Muscle layer of duodenum (tissue), 2 donors: ENCODE data around the gene RASA3.
"Not testable (repeated sequence)": the region's sequence is repeated elsewhere in the genome, so short reads cannot be mapped to it uniquely, and the experiment has no call there.

Source experiments
- H3K27ac ChIP-seq: one replicate; pipeline ENCODE4 v1.7.0; 2013; ENCODE audit warnings: mild to moderate bottlenecking, low read length
- H3K27me3 ChIP-seq: one replicate; pipeline ENCODE4 v1.7.0; 2013; ENCODE audit warnings: low read depth, mild to moderate bottlenecking, control low read depth, low read length
- H3K36me3 ChIP-seq, 2 donors: one replicate each; pipeline ENCODE4 v1.7.0; 2013; ENCODE audit warnings: low read length in 2 of 2, control low read depth in 1 of 2, mild to moderate bottlenecking in 1 of 2; ENCODE audit not compliant: insufficient read depth in 2 of 2, control insufficient read depth in 1 of 2
- H3K4me1 ChIP-seq, 2 donors: one replicate each; pipeline ENCODE4 v1.7.0; 2013; ENCODE audit warnings: low read length in 2 of 2, mild to moderate bottlenecking in 2 of 2, control low read depth in 1 of 2, moderate library complexity in 1 of 2; ENCODE audit not compliant: insufficient read depth in 2 of 2, control insufficient read depth in 1 of 2
- H3K4me3 ChIP-seq, 2 donors: one replicate each; pipeline ENCODE4 v1.7.0; 2013; ENCODE audit warnings: low read length in 2 of 2, low read depth in 1 of 2, mild to moderate bottlenecking in 1 of 2
- H3K9me3 ChIP-seq, 2 donors: one replicate each; pipeline ENCODE4 v1.7.0; 2013; ENCODE audit warnings: low read length in 2 of 2, control low read depth in 1 of 2, mild to moderate bottlenecking in 1 of 2; ENCODE audit not compliant: control insufficient read depth in 1 of 2
- donor health status: healthy.

RASA3 gene

DNA sequence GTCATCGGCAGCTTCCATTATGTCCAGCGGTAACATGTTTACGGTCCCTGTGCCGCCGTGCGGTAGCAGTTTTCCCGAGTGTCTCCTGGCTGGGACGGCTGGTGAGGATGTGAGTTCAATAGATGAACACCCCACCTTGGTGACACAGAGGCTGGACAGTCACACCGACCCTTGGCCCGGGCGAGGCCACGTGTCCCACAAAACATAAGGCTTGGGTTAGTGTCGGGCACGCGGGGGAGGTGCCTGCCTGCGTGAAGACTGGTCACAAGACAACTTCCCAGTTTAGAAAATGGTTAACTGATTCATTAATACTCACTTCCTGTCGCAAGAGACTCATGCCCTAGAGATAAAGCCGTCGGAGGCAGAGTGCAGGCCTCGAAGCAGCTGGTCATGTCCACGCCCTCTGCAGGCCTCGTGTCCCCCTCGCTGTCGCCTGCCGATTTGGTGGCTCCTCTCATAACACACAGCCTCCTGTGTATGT, 17.2 kb downstream of the RASA3 start:
- no peak overlapping the region for H3K4me3 ChIP-seq
- no peaks in the 10 kb centered on the region for H3K36me3 ChIP-seq
- peaks cover 4 to 28% of the 10 kb centered on the region in 2 donors for H3K4me1 ChIP-seq
- no peaks in the 10 kb centered on the region for H3K9me3 ChIP-seq
- no peaks in the 10 kb centered on the region for H3K27me3 ChIP-seq
- peak overlapping the region; percentile 45 for H3K27ac ChIP-seq

GRCh38 chr13:114114666-114115065, 17.8 kb downstream of the RASA3 start:
- H3K36me3 ChIP-seq, H3K27me3 ChIP-seq, H3K9me3 ChIP-seq, H3K4me3 ChIP-seq, H3K27ac ChIP-seq: not testable (repeated sequence)
- H3K4me1 ChIP-seq: peaks cover 8 to 32% of the 10 kb centered on the region in 2 donors

DNA sequence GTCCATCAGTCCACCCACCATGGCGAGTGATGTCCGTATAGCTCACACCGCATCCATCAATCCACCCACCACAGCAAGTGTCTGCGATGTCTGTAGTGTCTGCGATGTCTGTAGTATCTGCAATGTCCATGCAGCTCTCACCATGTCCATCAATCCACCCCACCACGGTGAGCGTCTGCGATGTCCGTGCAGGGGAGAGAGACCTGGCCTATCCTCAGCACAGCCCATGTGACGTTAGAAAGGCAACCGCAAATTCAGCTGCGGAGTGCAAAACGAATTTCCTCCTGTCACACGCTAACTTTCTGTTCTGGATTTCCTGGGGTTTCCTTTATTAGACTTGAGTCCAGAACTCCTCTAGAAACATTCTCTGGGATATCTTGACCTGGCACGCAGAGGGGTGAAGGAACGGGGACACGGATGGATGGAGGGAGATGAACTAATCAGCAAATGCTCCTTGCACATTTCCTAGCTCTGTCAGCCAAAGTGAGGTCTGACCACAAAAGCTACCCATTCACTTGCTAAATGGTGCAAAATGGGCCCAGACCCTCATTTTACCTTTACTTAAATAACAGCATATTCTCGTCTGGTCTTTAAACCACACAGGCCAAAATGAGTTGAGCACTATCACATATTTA, 18.3 kb downstream of the RASA3 start:
- H3K36me3 ChIP-seq: no peaks in the 10 kb centered on the region
- H3K4me1 ChIP-seq: peaks cover 8 to 32% of the 10 kb centered on the region in 2 donors
- no peak overlapping the region for H3K4me3 ChIP-seq
- H3K27me3 ChIP-seq: no peaks in the 10 kb centered on the region
- H3K9me3 ChIP-seq: no peaks in the 10 kb centered on the region
- no peak overlapping the region for H3K27ac ChIP-seq

DNA sequence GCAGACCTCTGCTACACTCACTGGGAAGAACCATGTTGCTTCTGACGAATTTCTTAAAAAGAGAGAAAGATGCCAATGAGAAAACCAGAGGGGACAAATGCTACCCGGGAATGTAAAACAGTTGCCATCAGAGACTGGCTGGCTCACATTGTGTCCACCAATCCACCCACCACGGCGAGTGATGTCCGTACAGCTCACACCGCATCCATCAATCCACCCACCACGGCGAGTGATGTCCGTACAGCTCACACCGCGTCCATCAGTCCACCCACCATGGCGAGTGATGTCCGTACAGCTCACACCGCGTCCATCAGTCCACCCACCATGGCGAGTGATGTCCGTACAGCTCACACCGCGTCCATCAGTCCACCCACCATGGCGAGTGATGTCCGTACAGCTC, 19.0 kb downstream of the RASA3 start:
- H3K4me3 ChIP-seq: not testable (repeated sequence)

DNA sequence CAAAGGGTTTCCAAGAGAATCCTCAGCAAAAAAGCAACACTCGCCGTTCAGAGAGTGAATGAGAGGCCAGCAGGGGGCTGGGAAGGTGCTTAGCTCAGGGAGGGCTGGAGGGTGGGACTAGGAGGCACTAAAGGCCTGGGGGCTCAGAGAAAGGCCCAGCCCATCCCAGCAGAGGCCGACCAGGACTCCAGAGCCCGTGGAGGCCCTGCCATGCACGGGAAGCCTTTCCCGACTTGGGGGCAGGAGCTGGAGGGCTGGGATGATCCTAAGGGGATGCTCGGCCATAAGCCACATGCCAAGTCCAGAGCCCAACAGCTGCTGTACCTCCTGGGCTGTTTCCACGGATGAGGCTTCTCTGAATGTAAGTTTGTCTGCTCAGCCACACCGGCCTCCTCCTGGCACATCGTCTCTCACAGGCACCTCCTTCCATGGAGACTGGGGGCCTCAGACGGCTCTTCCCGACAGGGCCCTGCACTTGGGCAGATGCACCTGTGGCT, 19.5 kb downstream of the RASA3 start:
- Histone ChIP-seq H3K4me1 (peaks cover 8 to 28% of the 10 kb centered on the region in 2 donors), H3K27me3 (no peaks in the 10 kb centered on the region), H3K27ac (no peak overlapping the region), H3K4me3 (no peak overlapping the region), H3K9me3 (no peaks in the 10 kb centered on the region), H3K36me3 (no peaks in the 10 kb centered on the region)

More for the DNA sequence above, 19.0 kb downstream of the RASA3 start:
- H3K27ac ChIP-seq, H3K36me3 ChIP-seq, H3K27me3 ChIP-seq, H3K9me3 ChIP-seq: not testable (repeated sequence)
- H3K4me1 ChIP-seq: peaks cover 8 to 33% of the 10 kb centered on the region in 2 donors

GRCh38 chr13:114112231-114112825, 20.1 kb downstream of the RASA3 start:
- Histone ChIP-seq H3K4me1 (peaks cover 8 to 32% of the 10 kb centered on the region in 2 donors), H3K27me3 (no peaks in the 10 kb centered on the region), H3K27ac (no peak overlapping the region), H3K36me3 (no peaks in the 10 kb centered on the region), H3K4me3 (no peak overlapping the region), H3K9me3 (no peaks in the 10 kb centered on the region)

DNA sequence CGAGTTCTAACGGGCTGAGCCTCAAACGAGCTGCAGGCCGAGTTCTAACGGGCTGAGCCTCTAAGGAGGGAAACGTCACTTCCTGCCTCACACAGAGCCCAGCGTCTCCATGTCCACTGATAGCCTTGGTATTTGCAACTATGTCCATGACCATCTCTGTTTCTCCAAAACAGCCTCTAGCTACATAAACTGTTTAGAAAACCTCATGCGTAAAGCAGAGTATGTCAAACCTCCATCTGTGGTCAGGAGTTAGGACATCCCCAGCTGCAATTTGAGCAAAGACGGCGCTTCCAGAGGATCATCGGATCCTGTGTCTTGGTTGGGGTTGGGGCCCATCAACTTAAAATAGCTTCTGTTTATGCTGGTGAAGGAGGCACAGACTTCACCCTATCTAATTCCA, 20.8 kb downstream of the RASA3 start:
- H3K36me3 ChIP-seq: no peaks in the 10 kb centered on the region
- no peaks in the 10 kb centered on the region for H3K27me3 ChIP-seq
- no peak overlapping the region for H3K4me3 ChIP-seq
- peaks cover 8 to 38% of the 10 kb centered on the region in 2 donors for H3K4me1 ChIP-seq
- no peaks in the 10 kb centered on the region for H3K9me3 ChIP-seq
- H3K27ac ChIP-seq: peak overlapping the region; percentile 45

- H3K4me3 ChIP-seq, H3K36me3 ChIP-seq, H3K27ac ChIP-seq, H3K9me3 ChIP-seq, H3K27me3 ChIP-seq: not testable (repeated sequence)
- H3K4me1 ChIP-seq: peaks cover 8 to 38% of the 10 kb centered on the region in 2 donors
Measured at GRCh38 chr13:114110830-114111189, 21.6 kb downstream of the RASA3 start.

GRCh38 chr13:114110091-114110829, 22.2 kb downstream of the RASA3 start:
- H3K9me3 ChIP-seq: no peaks in the 10 kb centered on the region
- no peak overlapping the region for H3K27ac ChIP-seq
- no peaks in the 10 kb centered on the region for H3K36me3 ChIP-seq
- H3K4me1 ChIP-seq: peaks cover 8 to 38% of the 10 kb centered on the region in 2 donors
- no peak overlapping the region for H3K4me3 ChIP-seq
- no peaks in the 10 kb centered on the region for H3K27me3 ChIP-seq

DNA sequence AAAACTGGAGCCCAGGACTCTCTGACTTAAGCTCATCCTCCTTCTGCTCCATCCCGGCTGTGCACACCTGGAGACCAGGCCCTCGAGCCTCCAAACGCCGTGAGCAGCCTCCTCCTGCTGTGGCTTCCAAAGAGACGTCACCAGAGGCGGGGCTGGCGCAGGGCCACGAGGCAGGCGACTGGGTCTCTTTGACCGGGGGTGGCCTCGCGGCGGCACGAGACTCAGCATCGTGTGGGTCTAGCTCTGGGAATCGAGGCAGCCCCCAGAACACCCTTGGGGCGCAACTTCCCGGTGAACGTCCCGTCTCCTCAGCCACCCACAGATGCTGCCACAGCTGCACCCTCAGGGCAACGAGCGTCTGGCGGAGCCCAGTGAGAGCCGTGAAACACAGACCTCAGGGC, 22.8 kb downstream of the RASA3 start:
- Histone ChIP-seq H3K9me3 (no peaks in the 10 kb centered on the region), H3K4me3 (no peak overlapping the region), H3K27ac (no peak overlapping the region), H3K4me1 (peaks cover 8 to 44% of the 10 kb centered on the region in 2 donors), H3K27me3 (no peaks in the 10 kb centered on the region), H3K36me3 (no peaks in the 10 kb centered on the region)

GRCh38 chr13:114108894-114109293, 23.5 kb downstream of the RASA3 start:
- Histone ChIP-seq H3K36me3 (no peaks in the 10 kb centered on the region), H3K9me3 (no peaks in the 10 kb centered on the region), H3K27me3 (no peaks in the 10 kb centered on the region), H3K27ac (no peak overlapping the region), H3K4me3 (no peak overlapping the region), H3K4me1 (peaks cover 8 to 48% of the 10 kb centered on the region in 2 donors)
